H1 (cell line): ENCODE data around the gene NDUFAF3. TPM values are rescaled to one million over a fixed set of nuclear protein-coding genes. Genes with fewer than 3 reads are reported as not detected.

Source experiments
- BCL11A ChIP-seq, 2 experiments: IDR thresholded peaks; one replicate each; pipeline ENCODE4 v1.6.1; 2011; ENCODE audit warnings: low read depth in 2 of 2, low read length in 2 of 2, mild to moderate bottlenecking in 2 of 2
- CEBPB ChIP-seq: IDR thresholded peaks from 2 replicates; pipeline ENCODE4 v1.6.1; 2012; ENCODE audit warnings: low read depth, low read length
- TAF1 ChIP-seq: IDR thresholded peaks from 2 replicates; pipeline ENCODE4 v1.6.1; 2011; ENCODE audit warnings: mild to moderate bottlenecking, low read depth, low read length
- YY1 ChIP-seq: IDR thresholded peaks from 2 replicates; pipeline ENCODE4 v1.6.1; 2011; ENCODE audit warnings: low read depth, mild to moderate bottlenecking, low read length
- polyA plus RNA-seq, 7 experiments: library from polyadenylated mRNA; depleted of rRNA in 3 of 7; stranded (reverse) in 5 of 7; unstranded in 2 of 7; fragments of >200 nt in 5 of 7; fragments of 200-250 nt in 2 of 7; gene quantifications; 1 replicate in 5 of 7; 2 replicates in 1 of 7; 4 replicates in 1 of 7; pipeline versions ENCODE4 v1.2.1 to v1.2.3, GENCODE V29; 2011 to 2013; ENCODE audit warnings: missing spikeins in 2 of 7, mixed read lengths in 2 of 7
- total RNA-seq: library from RNA; stranded (reverse); fragmentation: NEBNext Ultra II Directional; extraction: Animal tissue kit (Norgen Biotek cat#: 25700); gene quantifications from 2 replicates; pipeline ENCODE4 v1.2.1, GENCODE V29; 2021

NDUFAF3 gene
- total and polyA plus RNA-seq, 2 of the 8 experiments (the other 6 are each of a cell fraction or from before 2014, with no cell fraction given): 27.8 to 45.5 TPM

DNA sequence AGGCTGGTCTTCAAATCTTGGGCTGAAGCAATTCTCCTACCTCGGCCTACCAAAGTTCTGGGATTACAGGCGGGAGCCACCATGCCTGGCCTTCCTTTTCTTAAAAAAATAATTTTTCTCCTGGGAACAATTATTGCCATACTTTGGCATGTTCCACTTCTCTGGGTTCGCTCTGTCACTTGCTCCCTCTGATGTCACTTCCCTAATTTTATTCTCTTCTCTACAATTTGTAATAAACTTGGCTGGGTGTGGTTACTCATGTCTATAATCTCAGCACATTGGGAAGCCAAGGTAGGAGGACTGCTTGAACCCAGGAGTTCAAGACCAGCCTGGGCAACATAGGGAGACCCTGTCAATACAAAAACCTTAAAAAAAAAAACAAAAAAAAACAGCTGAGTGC is 13.4 kb downstream of the NDUFAF3 start (continued):
- TF ChIP-seq BCL11A (IDR thresholded peaks at IDR 0.05; ENCODE audit: low read depth in 2 of 2, low read length in 2 of 2) (no peak), TAF1 (no peak), YY1 (no peak), CEBPB (no peak)
- TF ChIP-seq, all 59 proteins: peak for 0
